ENCODE results near the gene RIPK3.
"Not testable (repeated sequence)": the region's sequence is repeated elsewhere in the genome, so short reads cannot be mapped to it uniquely, and the experiment has no call there.

The RIPK3 gene

GRCh38 chr14:24339284-24340151 lies at the start of gene RIPK3:
Gene RIPK3, minus strand, starts transcription at chr14:24339991. Its CDS starts 165 bp downstream, at chr14:24339826.
- H3K4me3 ChIP-seq (ENCODE audit: low read length), result peak within 1 kb of the TSS; percentile 64
- DNase-seq (ENCODE audit: low read depth), result no peak
- TF ChIP-seq, protein P1, sequence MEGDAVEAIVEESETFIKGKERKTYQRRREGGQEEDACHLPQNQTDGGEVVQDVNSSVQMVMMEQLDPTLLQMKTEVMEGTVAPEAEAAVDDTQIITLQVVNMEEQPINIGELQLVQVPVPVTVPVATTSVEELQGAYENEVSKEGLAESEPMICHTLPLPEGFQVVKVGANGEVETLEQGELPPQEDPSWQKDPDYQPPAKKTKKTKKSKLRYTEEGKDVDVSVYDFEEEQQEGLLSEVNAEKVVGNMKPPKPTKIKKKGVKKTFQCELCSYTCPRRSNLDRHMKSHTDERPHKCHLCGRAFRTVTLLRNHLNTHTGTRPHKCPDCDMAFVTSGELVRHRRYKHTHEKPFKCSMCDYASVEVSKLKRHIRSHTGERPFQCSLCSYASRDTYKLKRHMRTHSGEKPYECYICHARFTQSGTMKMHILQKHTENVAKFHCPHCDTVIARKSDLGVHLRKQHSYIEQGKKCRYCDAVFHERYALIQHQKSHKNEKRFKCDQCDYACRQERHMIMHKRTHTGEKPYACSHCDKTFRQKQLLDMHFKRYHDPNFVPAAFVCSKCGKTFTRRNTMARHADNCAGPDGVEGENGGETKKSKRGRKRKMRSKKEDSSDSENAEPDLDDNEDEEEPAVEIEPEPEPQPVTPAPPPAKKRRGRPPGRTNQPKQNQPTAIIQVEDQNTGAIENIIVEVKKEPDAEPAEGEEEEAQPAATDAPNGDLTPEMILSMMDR (conservative IDR thresholded peaks at IDR 0.05; ENCODE audit: low read length), result no peak

- no peak overlapping the region for H3K4me3 ChIP-seq (ENCODE audit: low read length)
- DNase-seq (ENCODE audit: low read depth), result no peak
- TF ChIP-seq, protein P1 (conservative IDR thresholded peaks at IDR 0.05; ENCODE audit: low read length), result no peak
Observed at GRCh38 chr14:24389226-24389848, 49.5 kb upstream of the RIPK3 start.

DNA sequence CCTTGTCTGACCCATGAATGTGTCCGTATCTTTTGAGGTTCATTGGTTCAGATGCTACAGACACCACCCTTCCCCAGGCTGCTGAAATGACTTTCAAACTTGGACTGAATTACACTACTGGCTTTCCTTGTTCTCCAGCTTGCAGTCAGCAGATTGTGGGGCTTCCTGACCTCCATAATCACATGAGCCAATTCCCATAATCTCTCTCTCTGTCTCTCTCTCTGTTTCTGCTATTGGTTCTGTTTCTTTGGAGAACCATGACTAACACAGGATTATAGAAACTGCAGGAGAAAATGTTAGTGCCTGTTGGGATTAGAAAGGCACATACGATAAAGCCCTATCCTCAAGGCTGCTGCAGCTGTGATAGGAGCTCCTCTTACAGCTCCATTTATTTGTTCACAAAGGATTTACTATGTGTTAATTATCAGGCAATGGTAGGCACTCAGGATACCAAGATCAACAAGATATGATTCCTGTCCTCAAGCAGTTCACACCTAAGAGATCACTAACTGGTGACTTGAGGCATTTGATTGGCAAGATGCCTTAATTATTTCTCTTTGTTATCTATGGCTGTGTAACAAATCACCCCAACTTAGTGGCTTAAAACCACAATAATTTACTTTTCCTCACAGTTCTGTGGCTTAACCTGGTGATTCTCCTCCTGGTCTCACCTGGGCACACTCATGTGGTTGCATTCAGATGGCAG lies 48.8 kb upstream of the RIPK3 start:
- no peak overlapping the region for H3K4me3 ChIP-seq (ENCODE audit: low read length)
- DNase-seq (ENCODE audit: low read depth), result no peak
- TF ChIP-seq, protein P1 (conservative IDR thresholded peaks at IDR 0.05; ENCODE audit: low read length), result no peak

- DNase-seq (ENCODE audit: low read depth); H3K4me3 ChIP-seq (ENCODE audit: low read length): not testable (repeated sequence)
Observed at GRCh38 chr14:24387579-24387978, 47.8 kb upstream of the RIPK3 start.

DNA sequence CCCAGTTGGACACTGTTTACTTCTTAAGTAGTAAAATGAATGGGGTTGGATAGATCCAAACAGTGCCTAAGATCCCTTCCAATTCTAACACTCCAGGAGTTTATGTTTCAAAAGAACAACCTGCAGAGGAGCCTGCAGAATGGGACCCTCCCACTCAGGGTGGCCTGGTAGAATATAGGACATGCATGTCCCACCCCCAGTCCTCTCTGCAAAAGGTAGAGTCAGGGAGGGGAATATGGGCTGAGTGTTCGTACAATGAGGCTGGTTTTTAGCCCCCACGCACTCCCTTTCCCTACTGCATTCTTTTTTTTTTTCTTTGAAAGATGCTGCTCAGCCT lies 47.2 kb upstream of the RIPK3 start:
- no peak for DNase-seq (ENCODE audit: low read depth)
- no peak overlapping the region for H3K4me3 ChIP-seq (ENCODE audit: low read length)
- TF ChIP-seq, protein P1 (conservative IDR thresholded peaks at IDR 0.05; ENCODE audit: low read length), result no peak

DNA sequence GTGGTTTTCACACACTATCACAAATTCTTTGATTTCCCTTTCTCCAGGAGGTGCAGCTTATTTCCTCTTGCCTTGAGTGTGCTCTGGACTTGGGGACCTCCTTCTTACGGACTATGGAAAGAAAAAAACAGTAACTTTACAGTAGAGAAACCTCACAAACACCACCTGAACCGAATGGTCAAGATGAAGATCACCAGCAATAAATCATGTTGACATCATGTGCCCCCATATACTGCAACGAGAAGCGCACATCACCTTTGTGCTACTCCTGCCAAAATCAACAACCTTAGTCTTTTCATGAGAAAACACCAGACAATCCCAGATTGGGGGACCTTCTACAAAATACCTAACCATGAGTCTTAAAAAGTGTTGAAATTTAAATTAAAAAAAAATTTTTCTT lies 45.7 kb upstream of the RIPK3 start:
- TF ChIP-seq, protein P1 (conservative IDR thresholded peaks at IDR 0.05; ENCODE audit: low read length), result no peak
- no peak overlapping the region for H3K4me3 ChIP-seq (ENCODE audit: low read length)
- DNase-seq (ENCODE audit: low read depth), result no peak

DNA sequence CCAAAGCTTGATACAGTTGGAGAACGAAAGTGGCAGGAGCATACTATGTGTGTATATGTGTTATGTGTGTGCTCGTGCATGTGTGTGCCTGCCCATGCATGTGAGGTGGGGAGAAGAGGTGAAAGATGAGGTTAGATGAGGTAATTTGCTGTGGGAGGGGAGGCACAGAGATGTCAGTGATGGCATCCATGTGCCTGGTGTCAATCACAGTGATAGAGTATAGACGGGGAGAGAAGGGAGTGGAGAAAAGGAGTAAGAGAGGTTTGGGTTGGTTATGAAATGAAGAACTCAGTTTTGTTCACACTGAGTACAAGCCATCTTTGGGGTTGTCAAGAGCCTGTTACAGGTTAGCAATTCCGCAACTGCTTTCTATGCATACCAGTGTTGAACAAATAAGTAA lies 44.4 kb upstream of the RIPK3 start:
- DNase-seq (ENCODE audit: low read depth), result no peak
- TF ChIP-seq, protein P1 (conservative IDR thresholded peaks at IDR 0.05; ENCODE audit: low read length), result no peak
- no peak overlapping the region for H3K4me3 ChIP-seq (ENCODE audit: low read length)

Data from AG10803 (cell line).